Activated CD8-positive, alpha-beta memory T cell treated with anti-CD3 and anti-CD28 coated beads, Interleukin-2, amount 50 U/mL, for 24 hours (primary cell): Measurements from ENCODE around the gene CAMK1D.
"Not testable (repeated sequence)": the region's sequence is repeated elsewhere in the genome, so short reads cannot be mapped to it uniquely, and the experiment has no call there.

Experiments used
- DNase-seq: peaks from one replicate; pipeline ENCODE4 v3.0.0-alpha.2; 2020; ENCODE audit errors: extremely low read depth

Gene CAMK1D

DNA sequence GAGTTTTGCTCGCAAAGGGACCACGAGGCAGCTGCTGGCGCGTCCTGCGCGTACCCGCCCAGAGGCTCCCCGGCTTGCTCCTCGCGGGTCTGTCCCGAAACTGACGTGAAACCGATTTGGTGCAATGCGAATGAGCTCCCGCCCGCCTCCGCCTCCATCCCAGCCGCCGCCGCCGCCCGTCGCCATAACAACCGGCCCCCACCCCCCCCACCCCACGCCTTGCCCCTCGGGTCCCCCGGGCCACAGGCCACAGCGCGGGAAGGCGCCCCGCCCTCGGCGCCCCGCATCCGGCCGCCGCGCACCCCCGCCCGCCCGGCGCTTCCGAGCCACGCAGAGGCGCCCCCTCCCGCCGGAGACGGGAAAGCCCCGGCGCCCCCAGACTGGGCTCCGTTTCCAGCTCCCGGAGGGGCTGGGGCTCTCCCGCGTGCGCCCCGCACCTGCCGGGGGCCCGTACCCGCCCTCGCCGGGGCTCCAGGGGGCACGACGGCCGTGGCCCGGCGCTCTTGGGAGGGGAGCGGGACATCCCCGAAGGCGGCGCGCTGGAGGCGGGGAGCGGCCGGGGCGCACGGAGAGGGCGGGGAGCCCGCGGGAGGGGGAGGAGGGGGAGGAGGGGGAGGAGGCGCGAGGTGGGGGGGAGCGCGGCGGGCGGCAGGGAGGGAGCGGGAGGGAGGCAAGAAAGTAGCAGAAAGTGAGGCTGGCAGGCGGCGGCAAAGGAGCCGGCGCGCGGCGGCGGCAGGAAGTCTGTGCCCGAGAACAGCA, at the start of gene CAMK1D:
CAMK1D (plus strand) TSS at position 678 of the 759 bp plus-strand sequence.
- peak; percentile 51 for DNase-seq

DNA sequence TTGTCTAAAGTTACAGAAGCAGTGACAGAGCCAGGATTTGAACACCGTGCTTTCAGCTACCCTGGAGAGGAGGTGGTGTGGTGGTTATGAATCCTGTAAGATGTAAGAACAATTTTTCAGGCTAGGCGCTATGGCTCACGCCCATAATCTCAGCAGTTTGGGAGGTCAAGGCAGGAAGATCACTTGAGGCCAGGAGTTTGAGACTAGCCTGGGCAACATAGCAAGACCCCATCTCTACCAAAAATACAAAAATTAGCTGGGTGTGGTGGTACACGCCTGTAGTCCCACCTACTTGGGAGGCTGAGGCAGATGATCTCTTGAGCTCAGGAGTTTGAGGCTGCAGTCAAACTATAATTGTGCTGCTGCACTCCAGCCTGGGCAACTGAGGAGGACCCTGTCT, 48.3 kb upstream of the CAMK1D start:
- not testable (repeated sequence) for DNase-seq

DNA sequence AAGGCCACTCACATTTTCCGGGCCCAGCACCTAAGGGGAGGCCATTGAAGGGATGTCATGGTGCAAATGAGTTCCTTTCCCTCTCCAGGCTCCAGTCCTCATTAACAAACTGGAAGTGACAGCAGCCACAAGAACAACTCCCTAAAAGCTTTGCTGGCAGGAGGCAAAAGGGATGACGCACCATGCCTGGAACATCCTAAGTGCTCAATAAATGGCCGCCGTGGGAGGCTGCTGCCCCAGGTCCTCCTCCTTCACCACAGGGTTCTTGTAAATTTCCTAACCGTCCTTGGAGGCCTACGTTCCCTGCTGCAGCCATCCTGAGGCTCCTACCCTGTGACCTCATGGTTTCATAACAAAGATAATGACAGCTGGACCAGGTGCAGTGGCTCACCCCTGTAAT, 41.3 kb upstream of the CAMK1D start:
- no peak for DNase-seq

DNA sequence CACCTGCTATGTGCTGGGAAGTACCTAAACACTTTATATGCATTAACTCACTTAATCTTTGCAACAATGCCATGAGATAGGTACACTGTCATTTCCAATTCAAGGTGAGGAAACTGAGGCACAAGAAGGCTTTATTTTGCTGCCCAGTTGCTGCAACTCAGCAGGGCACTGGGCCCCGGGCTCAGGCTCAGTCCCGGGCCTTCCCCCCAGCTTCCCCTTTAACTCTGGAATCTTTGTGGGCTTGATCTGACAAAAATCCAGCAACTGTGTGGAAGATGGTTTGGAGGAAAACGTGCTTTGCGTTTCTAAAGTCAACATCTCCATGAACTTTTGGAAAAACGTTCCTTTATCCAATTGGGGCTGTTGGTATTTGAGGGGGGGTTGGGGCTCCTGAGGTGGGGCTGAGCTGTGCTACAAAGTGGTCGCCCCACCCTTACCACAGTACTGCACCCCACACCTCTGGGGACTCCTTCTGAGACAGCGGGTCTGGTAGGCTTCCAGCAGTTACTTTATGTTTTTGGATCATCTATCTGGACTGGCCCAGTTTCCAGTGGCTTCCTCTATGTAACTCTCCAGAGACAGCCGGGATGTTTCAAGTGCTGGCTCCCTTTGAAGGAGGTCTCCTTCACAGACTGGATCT, 40.5 kb upstream of the CAMK1D start:
- no peak for DNase-seq

DNA sequence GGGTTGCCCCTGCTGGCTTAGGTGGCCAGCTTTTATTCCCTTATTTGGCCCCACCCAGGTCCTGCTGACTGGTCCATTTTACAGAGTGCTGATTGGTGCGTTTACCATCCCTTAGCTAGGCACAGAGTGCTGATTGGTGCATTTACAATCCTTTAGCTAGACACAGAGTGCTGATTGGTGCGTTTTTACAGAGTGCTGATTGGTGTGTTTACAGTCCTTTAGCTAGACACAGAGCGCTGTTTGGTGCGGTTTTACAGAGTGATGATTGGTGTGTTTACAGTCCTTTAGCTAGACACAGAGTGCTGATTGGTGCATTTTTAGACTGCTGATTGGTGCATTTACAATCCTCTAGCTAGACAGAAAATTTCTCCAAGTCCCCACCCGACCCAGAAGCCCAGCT, 39.6 kb upstream of the CAMK1D start:
- not testable (repeated sequence) for DNase-seq

DNA sequence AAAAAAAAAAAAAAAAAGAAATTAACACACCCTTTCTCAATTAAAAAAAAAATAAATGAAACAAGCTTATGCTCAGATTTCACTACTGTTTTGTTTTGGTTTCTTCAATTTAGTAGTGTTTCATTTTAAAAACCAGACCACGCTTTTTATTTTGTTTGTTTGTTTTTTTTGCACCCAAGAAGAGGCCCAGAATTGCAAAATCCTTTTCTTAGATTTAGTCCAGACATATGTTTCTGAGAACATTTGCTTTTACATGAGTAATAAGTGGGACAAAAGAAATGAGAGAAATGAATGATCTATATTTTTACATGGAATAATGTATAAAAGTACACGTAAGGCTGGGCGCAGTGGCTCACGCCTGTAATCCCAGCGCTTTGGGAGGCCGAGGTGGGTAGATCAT, 34.5 kb upstream of the CAMK1D start:
- DNase-seq: no peak

DNA sequence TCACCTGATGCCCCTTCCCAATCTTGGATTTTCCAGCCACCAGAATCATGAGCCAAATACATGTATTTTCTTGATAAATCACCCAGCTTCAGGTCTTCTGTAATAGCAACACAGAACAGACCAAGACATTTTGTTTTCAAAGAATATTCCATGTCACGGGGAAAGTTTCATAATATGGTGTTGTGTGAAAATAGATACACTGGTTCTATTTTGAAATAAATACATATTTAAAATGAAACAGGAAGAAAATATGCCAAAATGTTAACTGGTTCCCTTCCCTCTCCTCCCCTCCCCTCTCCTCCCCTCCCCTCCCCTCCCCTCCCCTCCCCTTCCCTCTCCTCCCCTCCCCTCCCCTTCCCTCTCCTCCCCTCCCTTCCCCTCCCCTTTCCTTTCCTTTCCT, 30.3 kb upstream of the CAMK1D start:
- DNase-seq: no peak

DNA sequence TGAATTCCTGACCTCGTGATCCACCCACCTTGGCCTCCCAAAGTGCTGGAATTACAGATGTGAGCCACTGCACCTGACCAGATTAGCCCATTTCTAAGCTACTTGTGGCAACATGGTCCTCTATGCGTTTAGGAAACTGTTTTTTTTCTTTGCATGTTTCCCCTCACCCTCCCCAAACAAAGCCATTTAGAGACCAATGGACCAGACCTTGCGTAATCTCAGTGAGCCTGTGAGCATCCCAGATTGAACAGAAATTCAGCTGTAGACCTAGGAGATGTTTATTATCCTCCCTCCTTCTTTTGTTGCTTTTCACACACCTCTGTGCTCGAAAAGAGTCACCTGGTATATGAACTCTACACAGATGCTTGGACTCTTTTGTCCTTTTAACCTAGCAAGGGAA, 28.5 kb upstream of the CAMK1D start:
- DNase-seq: no peak

DNA sequence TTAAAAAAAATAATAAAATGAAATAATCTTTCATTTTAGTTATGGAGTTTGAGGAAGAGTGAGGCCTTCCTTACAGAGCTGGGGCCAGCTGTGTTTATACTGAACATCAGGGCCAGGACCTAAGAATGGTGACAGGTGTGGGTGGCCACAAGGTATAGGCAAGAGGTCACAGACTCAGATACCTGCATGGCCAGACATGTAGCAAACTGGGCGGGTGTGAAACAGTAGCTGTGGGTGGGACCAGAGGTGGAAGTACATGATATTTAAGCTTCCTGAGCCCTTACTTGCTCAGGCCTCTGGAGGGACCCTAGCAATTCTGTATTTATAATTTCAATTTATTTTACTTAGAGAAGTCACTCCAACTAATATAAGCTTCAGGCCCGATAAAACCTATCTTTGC, 27.7 kb upstream of the CAMK1D start:
- no peak for DNase-seq

DNA sequence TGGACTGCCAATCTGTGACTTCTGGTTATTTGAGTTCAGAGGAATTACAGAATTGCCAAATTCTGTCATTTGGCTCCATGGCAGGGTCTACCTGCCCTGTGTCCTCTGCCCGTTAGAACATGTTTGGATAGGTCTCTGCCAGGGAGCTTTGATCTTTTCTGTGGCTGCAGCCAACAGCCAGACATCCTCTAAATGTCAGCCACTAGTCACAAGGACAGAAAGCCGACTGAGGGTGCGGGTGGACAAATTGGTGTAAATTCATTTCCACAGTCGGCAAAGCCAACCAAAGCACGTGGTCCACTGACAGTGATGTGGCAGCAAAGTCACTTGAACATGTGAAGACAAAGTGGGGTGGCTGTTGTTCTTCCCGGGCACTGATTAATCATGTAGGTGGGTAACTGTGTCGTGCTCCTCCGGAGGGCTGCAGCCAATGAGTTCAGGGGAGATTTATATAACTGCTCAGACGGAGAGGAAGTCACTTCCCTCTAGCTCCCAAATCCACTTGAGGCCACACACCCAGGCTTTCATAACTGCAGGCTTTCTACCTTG, 26.7 kb upstream of the CAMK1D start:
- DNase-seq: no peak

DNA sequence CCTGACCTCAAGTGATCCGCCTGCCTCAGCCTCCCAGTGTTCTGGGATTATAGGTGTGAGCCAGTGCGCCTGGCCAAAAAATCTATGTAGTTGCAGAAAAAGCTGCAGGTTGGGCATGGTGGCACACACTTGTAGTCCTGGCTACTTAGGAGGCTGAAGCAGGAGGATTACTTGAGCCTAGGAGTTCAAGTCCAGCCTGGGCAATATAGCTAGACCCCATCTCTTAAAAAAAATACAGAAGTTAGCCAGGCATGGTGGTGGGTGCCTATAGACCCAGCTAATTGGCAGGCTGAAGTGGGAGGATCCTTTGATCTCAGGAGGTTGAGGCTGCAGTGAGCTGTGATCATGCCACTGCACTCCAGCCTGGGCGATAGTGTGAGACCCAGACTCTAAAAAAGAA, 24.8 kb upstream of the CAMK1D start:
- no peak for DNase-seq

DNA sequence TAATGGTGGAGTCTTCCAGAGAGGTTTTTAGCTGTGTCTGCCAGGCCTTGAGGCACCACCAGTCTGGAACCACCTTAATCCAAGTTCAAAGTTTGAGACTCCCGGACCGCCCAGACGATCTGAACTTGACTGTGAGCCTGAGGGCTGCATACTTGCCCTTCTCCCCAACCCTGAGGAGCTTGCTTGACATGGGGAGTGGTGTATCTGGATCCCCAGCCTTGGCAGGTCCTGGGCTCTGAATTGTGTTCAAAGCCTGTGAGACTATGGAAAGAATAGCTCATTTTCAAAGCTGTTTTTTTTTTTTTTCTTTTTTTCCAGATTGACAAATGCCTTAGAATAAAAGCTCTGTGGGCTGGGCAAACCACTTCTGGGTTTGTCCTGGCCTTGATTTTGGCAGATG, 22.3 kb upstream of the CAMK1D start:
- DNase-seq: no peak

DNA sequence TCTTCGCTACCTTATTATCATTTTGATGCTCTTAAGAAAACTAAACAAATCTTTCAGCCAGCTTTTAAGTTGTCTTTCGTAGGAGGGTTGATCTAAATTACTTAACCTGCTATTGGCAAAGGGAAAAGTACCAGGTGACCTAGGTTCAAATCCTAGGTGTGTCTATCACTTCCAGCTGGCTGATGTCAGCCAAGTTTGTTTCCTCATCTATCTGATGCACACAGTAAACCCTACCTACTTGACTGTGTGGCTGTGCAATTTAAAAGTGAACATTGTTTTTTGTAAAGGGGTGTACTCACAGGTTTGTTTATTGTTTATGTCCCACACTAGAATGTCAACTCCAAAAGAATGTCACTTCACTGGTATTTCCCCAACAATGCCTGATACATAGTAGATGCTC, 21.9 kb upstream of the CAMK1D start:
- no peak for DNase-seq

DNA sequence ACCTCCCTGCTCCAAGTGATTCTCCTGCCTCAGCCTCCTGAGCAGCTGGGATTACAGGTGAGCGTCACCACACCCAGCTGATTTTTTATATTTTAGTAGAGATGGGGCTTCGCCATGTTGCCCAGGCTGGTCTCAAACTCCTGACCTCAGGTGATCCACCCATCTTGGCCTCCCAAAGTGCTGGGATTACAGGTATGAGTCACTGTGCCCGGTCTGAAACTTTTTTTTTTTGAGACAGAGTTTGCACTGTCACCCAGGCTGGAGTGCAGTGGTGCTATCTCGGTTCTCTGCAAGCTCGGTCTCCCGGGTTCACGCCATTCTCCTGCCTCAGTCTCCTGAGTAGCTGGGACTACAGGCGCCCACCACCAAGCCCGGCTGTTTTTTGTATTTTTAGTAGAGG, 21.0 kb upstream of the CAMK1D start:
- DNase-seq: not testable (repeated sequence)

DNA sequence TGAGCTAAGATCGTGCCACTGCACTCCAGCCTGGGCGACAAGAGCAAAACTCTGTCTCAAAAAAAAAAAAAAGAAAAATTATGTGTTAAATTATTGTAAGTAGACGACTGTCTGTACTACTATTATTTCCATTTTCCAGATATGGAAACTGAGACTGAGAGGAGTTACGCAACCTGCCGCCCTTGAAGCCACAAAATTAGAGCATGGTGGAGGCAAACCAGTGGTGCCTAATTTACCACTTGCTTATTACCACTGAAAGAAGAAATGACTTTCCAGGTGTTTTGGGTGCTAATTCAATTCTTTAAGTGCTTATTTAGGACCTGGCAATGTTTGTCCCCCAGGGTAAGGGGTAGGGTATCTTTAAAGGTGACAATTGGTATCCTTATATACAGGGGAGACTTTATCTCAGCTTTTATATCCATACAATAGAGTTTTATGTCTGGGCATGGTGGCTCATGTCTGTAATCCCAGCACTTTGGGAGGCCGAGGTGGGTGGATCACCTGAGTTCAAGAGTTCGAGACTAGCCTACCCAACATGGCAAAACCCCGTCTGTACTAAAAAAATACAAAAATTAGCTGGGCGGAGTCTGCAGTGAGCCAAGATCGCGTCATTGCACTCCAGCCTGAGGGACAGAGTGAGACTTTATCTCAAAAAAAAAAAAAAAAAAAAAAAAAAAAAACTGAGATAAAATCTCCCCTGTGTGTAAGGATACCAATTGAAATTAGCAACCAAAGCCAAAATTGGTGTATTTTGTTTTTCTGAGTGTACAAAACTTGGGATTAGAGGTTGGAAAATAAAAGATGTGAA, 16.6 kb upstream of the CAMK1D start:
- DNase-seq: no peak

DNA sequence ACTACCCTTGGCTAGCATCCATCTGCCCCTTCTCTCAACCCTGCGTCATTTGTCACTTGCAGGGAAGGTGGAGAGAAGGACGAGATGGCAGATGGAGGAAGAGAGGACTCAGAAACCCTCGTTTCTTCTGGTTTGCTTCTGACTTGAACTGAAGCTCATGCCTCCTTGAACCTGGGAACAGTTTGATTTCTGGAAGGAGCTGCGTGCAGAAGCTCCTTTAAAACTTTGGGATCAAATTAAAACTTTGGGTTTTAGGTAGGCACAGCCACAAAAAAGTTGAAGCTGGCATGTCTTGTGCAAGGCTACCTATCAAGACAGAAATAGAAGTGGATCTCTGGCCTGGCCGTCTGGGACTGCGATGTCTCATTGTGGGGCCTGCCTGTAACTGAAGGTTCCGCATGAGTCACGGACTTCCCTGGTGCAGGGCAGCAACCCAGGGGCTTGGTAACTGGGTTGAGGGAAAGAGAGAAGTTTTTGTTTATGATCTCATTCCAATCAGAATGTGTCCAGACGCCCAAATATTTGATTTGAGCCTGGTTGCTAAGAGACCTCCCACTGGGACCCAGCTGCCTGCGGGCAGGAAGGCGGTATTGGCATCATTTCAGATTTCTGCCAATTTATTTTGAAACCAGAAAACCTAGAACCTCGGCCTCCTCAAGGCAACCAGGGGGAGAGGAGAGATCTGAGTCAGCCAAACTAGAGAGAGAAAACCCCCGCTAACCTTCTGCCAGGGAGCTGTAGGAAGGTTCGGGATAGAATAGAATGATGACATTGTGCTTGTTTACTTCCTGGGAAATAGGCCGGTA, 15.8 kb upstream of the CAMK1D start:
- DNase-seq: no peak

DNA sequence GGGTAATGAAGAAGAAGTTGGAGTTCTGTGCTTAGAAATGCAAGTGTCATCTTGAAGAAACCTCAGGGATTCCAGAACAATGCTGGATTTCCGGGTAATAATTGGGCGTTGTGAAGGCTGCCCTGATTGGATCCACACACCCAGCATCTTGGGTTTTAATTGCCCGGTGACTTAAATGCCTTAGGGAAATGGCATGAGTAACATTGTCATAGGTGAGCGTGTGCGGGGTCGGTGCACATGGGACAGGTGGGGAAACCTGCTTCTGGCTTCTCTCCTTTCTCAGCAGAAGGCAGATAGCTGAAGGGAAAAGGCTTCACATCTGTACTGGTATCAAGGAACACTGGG, 15.2 kb upstream of the CAMK1D start:
- no peak for DNase-seq

DNA sequence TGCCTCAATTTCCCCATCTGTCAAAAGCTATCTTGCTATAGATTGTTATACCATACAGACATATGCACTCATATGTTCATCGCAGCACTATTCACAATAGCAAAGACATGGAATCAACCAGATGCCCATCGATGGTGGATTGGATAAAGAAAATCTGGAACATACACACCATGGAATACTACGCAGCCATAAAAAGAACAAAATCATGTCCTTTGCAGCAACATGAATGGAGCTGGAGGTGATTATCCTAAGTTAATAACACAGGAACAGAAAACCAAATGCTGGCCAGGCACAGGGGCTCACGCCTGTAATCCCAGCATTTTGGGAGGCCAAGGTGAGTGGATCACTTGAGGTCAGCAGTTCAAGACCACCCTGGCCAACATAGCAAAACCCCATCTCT, 14.2 kb upstream of the CAMK1D start:
- DNase-seq: not testable (repeated sequence)

DNA sequence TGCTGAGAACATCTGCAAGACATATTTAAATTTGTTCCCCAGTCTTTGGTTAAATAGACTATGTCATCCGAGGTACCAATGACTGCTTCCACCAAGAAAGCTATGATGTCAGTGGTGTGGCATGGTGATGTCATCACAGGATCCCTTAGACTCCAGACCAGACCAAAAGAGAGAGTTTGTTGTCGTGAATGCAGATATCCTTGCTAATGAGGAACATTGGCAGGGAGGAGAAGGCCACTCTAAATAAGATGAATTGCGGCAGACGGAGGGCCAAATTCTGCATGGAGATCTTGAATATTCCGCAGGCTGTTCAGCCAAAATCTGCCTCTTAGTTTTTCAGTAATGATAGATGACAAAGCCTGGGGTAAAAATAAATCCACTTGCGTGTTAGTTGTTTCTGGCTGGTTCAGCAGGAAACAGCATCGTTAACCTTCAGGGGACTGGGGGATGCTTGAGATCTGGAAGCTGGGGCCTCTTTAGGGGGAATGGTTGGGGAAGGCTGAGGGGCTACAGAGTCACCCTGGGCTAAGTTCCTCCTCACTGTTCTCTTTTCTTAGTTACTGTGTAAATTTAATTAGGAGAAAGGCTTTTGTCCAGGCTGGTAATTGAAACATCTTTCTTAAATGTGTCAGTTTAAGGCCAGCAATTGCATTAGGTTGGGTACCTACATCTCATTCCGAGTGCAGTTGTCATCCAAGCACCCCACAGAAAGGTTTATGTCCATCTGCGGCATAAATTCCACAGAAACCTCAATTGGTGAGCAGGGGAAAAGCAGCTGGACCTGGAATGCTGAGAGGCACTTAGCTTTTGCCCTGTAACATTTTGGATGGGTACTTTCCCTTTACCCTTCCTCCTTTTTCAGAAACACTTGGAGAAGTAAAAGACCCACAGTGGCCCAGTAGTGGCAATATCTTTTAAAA, 11.6 kb upstream of the CAMK1D start:
- no peak for DNase-seq

DNA sequence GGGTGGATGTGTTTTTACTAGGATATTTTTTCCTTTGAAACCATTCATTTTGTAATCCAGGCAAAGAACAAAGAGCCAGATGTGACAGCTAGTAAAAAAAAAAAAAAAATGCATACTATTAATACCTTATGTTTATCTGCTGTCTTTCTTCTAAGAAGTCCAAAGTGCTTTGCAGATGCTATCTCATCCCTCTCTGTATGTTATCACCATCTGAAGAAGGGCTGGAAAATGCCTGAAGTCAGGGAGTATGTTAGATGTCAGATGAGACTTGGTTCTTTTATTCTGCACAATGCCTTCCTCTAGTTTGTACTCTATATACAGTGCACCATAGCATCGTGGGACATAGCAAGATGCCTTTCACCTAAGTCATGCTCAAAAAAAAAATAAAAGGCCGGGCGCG, 10.4 kb upstream of the CAMK1D start:
- DNase-seq: no peak

DNA sequence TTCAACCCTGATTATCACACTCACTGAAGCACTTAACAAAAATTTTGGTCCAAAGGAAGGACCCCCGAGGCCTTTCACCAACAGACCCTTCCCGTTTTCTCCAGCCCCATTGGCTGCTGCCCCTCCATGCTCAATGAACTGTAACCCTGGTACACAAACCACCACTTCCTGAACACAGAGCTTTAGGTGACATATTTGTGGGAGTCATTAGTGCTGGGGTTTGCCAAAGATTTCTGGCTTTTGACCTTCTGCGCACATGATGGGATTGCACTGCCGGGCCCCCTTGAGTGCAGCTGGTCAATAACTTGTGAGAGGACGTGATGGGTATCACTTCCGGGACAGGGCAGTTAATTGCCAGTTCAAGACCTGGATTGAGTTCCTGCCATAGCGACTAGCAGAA, 9.0 kb upstream of the CAMK1D start:
- no peak for DNase-seq
